H9 (cell line): ENCODE measurements around the gene VWA5B1. TPM values are rescaled to one million over a fixed set of nuclear protein-coding genes. Genes with fewer than 3 reads are reported as not detected.

Experiments
- DNase-seq: peaks from one replicate; pipeline ENCODE4 v3.0.0-alpha.2; 2017
- H2AFZ ChIP-seq: one replicate; pipeline ENCODE4 v1.6.1; 2013; ENCODE audit warnings: mild to moderate bottlenecking, low read length, control low read depth, moderate library complexity
- H2AK5ac ChIP-seq: 2 replicates; pipeline ENCODE4 v1.6.1; 2013; ENCODE audit warnings: low read length, control low read depth, mixed read lengths; ENCODE audit not compliant: insufficient read length
- H2BK120ac ChIP-seq: one replicate; pipeline ENCODE4 v1.6.1; 2013; ENCODE audit warnings: low read depth, mild to moderate bottlenecking, low read length, control low read depth, inconsistent platforms; ENCODE audit not compliant: poor library complexity, severe bottlenecking
- H2BK12ac ChIP-seq: 2 replicates; pipeline ENCODE4 v1.6.1; 2013; ENCODE audit warnings: low read length, control low read depth, mixed read lengths, low read depth; ENCODE audit not compliant: insufficient read length
- H2BK15ac ChIP-seq: 2 replicates; pipeline ENCODE4 v1.6.1; 2013; ENCODE audit warnings: low read depth, low read length, control low read depth
- H2BK20ac ChIP-seq: one replicate; pipeline ENCODE4 v1.6.1; 2013; ENCODE audit warnings: low read depth, mild to moderate bottlenecking, low read length, control low read depth, inconsistent platforms; ENCODE audit not compliant: poor library complexity, severe bottlenecking
- H2BK5ac ChIP-seq: 2 replicates; pipeline ENCODE4 v1.6.1; 2013; ENCODE audit warnings: low read length, control low read depth, mixed read lengths; ENCODE audit not compliant: insufficient read length
- H3K14ac ChIP-seq: 2 replicates; pipeline ENCODE4 v1.6.1; 2013; ENCODE audit warnings: low read length, control low read depth; ENCODE audit not compliant: insufficient read depth
- H3K18ac ChIP-seq: 2 replicates; pipeline ENCODE4 v1.6.1; 2013; ENCODE audit warnings: low read depth, mild to moderate bottlenecking, mixed read lengths, low read length, control low read depth; ENCODE audit not compliant: insufficient read length
- H3K23ac ChIP-seq: 2 replicates; pipeline ENCODE4 v1.6.1; 2013; ENCODE audit warnings: low read length, control low read depth, mixed read lengths, low read depth; ENCODE audit not compliant: insufficient read length
- H3K23me2 ChIP-seq: 2 replicates; pipeline ENCODE4 v1.6.1; 2013; ENCODE audit warnings: low read depth, mild to moderate bottlenecking, mixed read lengths, low read length, control low read depth; ENCODE audit not compliant: insufficient read length, poor library complexity, severe bottlenecking
- H3K27ac ChIP-seq: 2 replicates; pipeline ENCODE4 v1.5.1; 2013; ENCODE audit warnings: low read length, control low read depth, mixed read lengths, low read depth; ENCODE audit not compliant: insufficient read length
- H3K27me3 ChIP-seq: 2 replicates; pipeline ENCODE4 v1.6.1; 2013; ENCODE audit warnings: low read length, control low read depth, inconsistent platforms; ENCODE audit not compliant: insufficient read depth
- H3K4ac ChIP-seq: 2 replicates; pipeline ENCODE4 v1.6.1; 2013; ENCODE audit warnings: low read depth, mild to moderate bottlenecking, control low read depth, inconsistent platforms, low read length, moderate library complexity
- H3K4me1 ChIP-seq: 2 replicates; pipeline ENCODE4 v1.6.1; 2013; ENCODE audit warnings: low read length, control low read depth, inconsistent platforms; ENCODE audit not compliant: insufficient read depth
- H3K4me2 ChIP-seq: 2 replicates; pipeline ENCODE4 v1.6.1; 2013; ENCODE audit warnings: low read length, control low read depth, mixed read lengths; ENCODE audit not compliant: insufficient read length, insufficient read depth
- H3K56ac ChIP-seq: 2 replicates; pipeline ENCODE4 v1.6.1; 2013; ENCODE audit warnings: low read depth, mild to moderate bottlenecking, mixed read lengths, low read length, control low read depth; ENCODE audit not compliant: insufficient read length
- H3K79me1 ChIP-seq: 2 replicates; pipeline ENCODE4 v1.6.1; 2013; ENCODE audit warnings: low read depth, mild to moderate bottlenecking, moderate library complexity, low read length, control low read depth, inconsistent platforms; ENCODE audit not compliant: insufficient read depth, poor library complexity, severe bottlenecking
- H3K79me2 ChIP-seq: 2 replicates; pipeline ENCODE4 v1.6.1; 2013; ENCODE audit warnings: low read length, control low read depth, inconsistent platforms; ENCODE audit not compliant: insufficient read depth
- H3K9ac ChIP-seq: 2 replicates; pipeline ENCODE4 v1.6.1; 2013; ENCODE audit warnings: low read length, control low read depth, mixed read lengths; ENCODE audit not compliant: insufficient read length; ENCODE audit errors: extremely low read depth
- H3K9me3 ChIP-seq: one replicate; pipeline ENCODE4 v1.6.1; 2013; ENCODE audit warnings: low read depth, low read length, inconsistent platforms; ENCODE audit not compliant: control insufficient read depth
- H3T11ph ChIP-seq: one replicate; pipeline ENCODE4 v1.6.1; 2013; ENCODE audit warnings: mild to moderate bottlenecking, low read length, control low read depth, inconsistent platforms
- H4K20me1 ChIP-seq: one replicate; pipeline ENCODE4 v1.6.1; 2013; ENCODE audit not compliant: control insufficient read depth, insufficient read length, insufficient read depth
- H4K5ac ChIP-seq: 2 replicates; pipeline ENCODE4 v1.6.1; 2013; ENCODE audit warnings: low read depth, mild to moderate bottlenecking, mixed read lengths, low read length, control low read depth; ENCODE audit not compliant: insufficient read length
- H4K8ac ChIP-seq: replicated peaks from 2 replicates; pipeline ENCODE4 v1.6.1; 2013; ENCODE audit warnings: low read length, control low read depth, mixed read lengths, low read depth; ENCODE audit not compliant: insufficient read length
- H4K91ac ChIP-seq: 2 replicates; pipeline ENCODE4 v1.6.1; 2013; ENCODE audit warnings: low read depth, mild to moderate bottlenecking, moderate library complexity, mixed read lengths, low read length, control low read depth; ENCODE audit not compliant: insufficient read length
- H3K27ac Mint-ChIP-seq, 3 experiments: 2 replicates in 2 of 3; 3 replicates in 1 of 3; pipeline ENCODE4 v1.8.0; 2020 to 2021; ENCODE audit warnings: mixed read lengths in 3 of 3, mild to moderate bottlenecking in 1 of 3, moderate library complexity in 1 of 3
- H3K27me3 Mint-ChIP-seq: 2 replicates; pipeline ENCODE4 v1.8.0; 2021; ENCODE audit warnings: low read depth, mild to moderate bottlenecking, moderate library complexity, mixed read lengths
- H3K36me3 Mint-ChIP-seq, 3 experiments: 2 replicates in 2 of 3; 3 replicates in 1 of 3; pipeline ENCODE4 v1.8.0; 2020 to 2021; ENCODE audit warnings: low read depth in 3 of 3, mixed read lengths in 3 of 3; ENCODE audit not compliant: insufficient read depth in 1 of 3
- H3K4me1 Mint-ChIP-seq, 2 experiments: 2 replicates each; pipeline ENCODE4 v1.8.0; 2020; ENCODE audit warnings: mixed read lengths in 2 of 2
- H3K4me3 Mint-ChIP-seq, 2 experiments: 2 replicates in 1 of 2; 3 replicates in 1 of 2; pipeline ENCODE4 v1.8.0; 2020 to 2021; ENCODE audit warnings: mild to moderate bottlenecking in 2 of 2, mixed read lengths in 2 of 2, moderate library complexity in 1 of 2
- H3K9me3 Mint-ChIP-seq, 2 experiments: 2 replicates in 1 of 2; 3 replicates in 1 of 2; pipeline ENCODE4 v1.8.0; 2020; ENCODE audit warnings: mild to moderate bottlenecking in 2 of 2, mixed read lengths in 2 of 2, moderate library complexity in 1 of 2
- WGBS: extraction: QIAGEN DNeasy Blood & Tissue Kit; methylation state at CpG from one replicate; pipeline ENCODE4 v1.1.7; 2013; ENCODE audit warnings: missing lambda C conversion rate, low lambda C conversion rate, mixed read lengths; ENCODE audit not compliant: insufficient read length; ENCODE audit errors: extremely low coverage; 5-methylcytosine and 5-hydroxymethylcytosine counted together
- total RNA-seq: library from RNA; stranded (reverse); gene quantifications from 2 replicates; pipeline ENCODE4 v1.2.1, GENCODE V29; 2021
- TF ChIP-seq, protein P1 (sequence below): fragments of 200-600 bp; sonication (generic); conservative IDR thresholded peaks from 3 replicates; pipeline ENCODE4 v1.8.0; 2021; ENCODE audit warnings: antibody characterized with exemption, mild to moderate bottlenecking

The VWA5B1 gene
- total RNA-seq, 1 experiment from 2014 or later, result not detected

DNA sequence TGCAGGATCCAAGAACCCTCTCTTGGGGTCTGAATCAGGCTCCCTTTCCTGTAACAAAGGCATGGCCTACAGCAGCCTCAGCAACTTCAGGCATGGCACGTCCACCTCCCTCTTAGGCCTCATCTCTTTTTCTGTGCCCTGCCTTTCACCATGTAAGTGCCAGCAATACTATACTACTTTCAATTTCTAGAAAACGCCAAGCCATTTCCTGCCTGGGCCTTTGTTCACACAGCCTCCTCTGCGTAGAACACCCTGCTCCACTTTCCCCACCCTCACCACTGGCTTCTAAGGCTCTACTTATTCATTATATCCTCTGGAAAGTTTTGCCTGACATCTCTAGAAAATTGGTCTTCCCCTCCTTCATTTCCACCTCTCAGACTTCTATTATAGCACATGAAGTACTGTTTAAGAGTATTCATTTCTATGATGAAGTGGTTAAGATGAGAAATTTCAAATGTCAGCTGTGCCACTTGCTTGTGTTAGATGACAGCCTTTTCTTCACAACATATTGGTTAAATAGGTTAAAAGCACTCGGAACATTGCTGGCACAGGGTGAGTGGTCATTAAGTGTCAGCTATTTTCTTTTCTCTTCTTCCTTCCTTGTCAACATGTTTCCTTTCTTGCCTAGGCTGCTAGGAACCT lies 41.6 kb upstream of the VWA5B1 start:
- Histone ChIP-seq H2BK120ac (no peak overlapping the region), H4K20me1 (no peaks in the 10 kb centered on the region), H2BK5ac (no peak overlapping the region), H3K4me2 (no peak overlapping the region), H3K4ac (no peak overlapping the region), H2BK15ac (no peak overlapping the region), H3K18ac (no peak overlapping the region), H3K23me2 (no peaks in the 10 kb centered on the region), H2AK5ac (no peak overlapping the region), H3K14ac (no peak overlapping the region), H3K79me1 (no peaks in the 10 kb centered on the region), H2BK12ac (no peak overlapping the region), H3K23ac (no peak overlapping the region), H3K9ac (no peak overlapping the region), H3K4me1 (peaks cover 3% of the 10 kb centered on the region; the same call in 1 of the 2 replicates), H4K91ac (no peak overlapping the region), H3K9me3 (no peaks in the 10 kb centered on the region), H3K79me2 (no peaks in the 10 kb centered on the region), H2BK20ac (no peak overlapping the region), H4K8ac (no peak overlapping the region), H3K27me3 (no peaks in the 10 kb centered on the region), H3T11ph (no peak overlapping the region), H4K5ac (no peak overlapping the region), H3K56ac (no peak overlapping the region), H3K27ac (no peak overlapping the region), H2AFZ (no peak overlapping the region)
- H3K4me1 Mint-ChIP-seq, result peaks cover 11 to 14% of the 10 kb centered on the region in 2 experiments
- H3K9me3 Mint-ChIP-seq, result no peaks in the 10 kb centered on the region
- TF ChIP-seq, protein P1, sequence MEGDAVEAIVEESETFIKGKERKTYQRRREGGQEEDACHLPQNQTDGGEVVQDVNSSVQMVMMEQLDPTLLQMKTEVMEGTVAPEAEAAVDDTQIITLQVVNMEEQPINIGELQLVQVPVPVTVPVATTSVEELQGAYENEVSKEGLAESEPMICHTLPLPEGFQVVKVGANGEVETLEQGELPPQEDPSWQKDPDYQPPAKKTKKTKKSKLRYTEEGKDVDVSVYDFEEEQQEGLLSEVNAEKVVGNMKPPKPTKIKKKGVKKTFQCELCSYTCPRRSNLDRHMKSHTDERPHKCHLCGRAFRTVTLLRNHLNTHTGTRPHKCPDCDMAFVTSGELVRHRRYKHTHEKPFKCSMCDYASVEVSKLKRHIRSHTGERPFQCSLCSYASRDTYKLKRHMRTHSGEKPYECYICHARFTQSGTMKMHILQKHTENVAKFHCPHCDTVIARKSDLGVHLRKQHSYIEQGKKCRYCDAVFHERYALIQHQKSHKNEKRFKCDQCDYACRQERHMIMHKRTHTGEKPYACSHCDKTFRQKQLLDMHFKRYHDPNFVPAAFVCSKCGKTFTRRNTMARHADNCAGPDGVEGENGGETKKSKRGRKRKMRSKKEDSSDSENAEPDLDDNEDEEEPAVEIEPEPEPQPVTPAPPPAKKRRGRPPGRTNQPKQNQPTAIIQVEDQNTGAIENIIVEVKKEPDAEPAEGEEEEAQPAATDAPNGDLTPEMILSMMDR, result no peak
- no peak for DNase-seq
- H3K27me3 Mint-ChIP-seq, result peaks cover 52% of the 10 kb centered on the region
- H3K36me3 Mint-ChIP-seq, result no peaks in the 10 kb centered on the region
- no peak overlapping the region for H3K4me3 Mint-ChIP-seq
- no CpG with 5 or more reads among the region's 4 CpGs for WGBS
- H3K27ac Mint-ChIP-seq, result no peak overlapping the region; a peak in 1 of 7 replicates
